IMR-90 (cell line): ENCODE measurements around the gene FADD. TPM values are rescaled to one million over a fixed set of nuclear protein-coding genes. Genes with fewer than 3 reads are reported as not detected.
A peak's percentile ranks its signal among the peaks of the same experiment; 100 is the strongest.

Source experiments
- ATAC-seq: fragments of 200-7000 bp; cut with Tn5 transposase; 2 replicates; pipeline ENCODE4 v1.9.1; 2020; ENCODE audit warnings: low read depth, mild to moderate bottlenecking, moderate library complexity
- BruUV-seq: library from RNA; stranded (reverse); fragments of 400-500 nt; replicated peaks from 2 replicates; lab custom pipeline; 2021; lab: Mats Ljungman, UMichigan
- CTCF ChIA-PET: fragments of 300-600 bp; formaldehyde crosslinking; extraction: SDS; loops from one replicate; lab custom pipeline; 2021; ENCODE audit warnings: antibody characterized with exemption; lab: Yijun Ruan, JAX
- POLR2A ChIA-PET: fragments of 300-600 bp; sonication (Branson Sonifier 250); formaldehyde crosslinking; loops from one replicate; lab custom pipeline; 2022; ENCODE audit warnings: antibody characterized with exemption; ENCODE audit not compliant: unreplicated experiment; lab: Charles Lee
- DNase-seq: peaks from one replicate; pipeline ENCODE4 v3.0.0; 2013
- H2AFZ ChIP-seq: replicated peaks from 2 replicates; pipeline ENCODE3; 2013; ENCODE audit warnings: low read length, mild to moderate bottlenecking; ENCODE audit not compliant: poor library complexity
- H2AK5ac ChIP-seq: 2 replicates; pipeline ENCODE4 v1.6.1; 2013; ENCODE audit warnings: low read depth, low read length, inconsistent platforms
- H2AK9ac ChIP-seq: replicated peaks from 2 replicates; pipeline ENCODE3; 2013; ENCODE audit warnings: mild to moderate bottlenecking, low read depth, low read length, moderate library complexity; ENCODE audit not compliant: poor library complexity
- H2BK120ac ChIP-seq: 2 replicates; pipeline ENCODE4 v1.6.1; 2013; ENCODE audit warnings: low read depth, low read length, inconsistent platforms
- H2BK15ac ChIP-seq: 3 replicates; pipeline ENCODE4 v1.6.1; 2013; ENCODE audit warnings: low read depth, low read length, inconsistent platforms
- H2BK20ac ChIP-seq: 2 replicates; pipeline ENCODE4 v1.6.1; 2013; ENCODE audit warnings: low read depth, mild to moderate bottlenecking, inconsistent platforms, low read length, moderate library complexity
- H2BK5ac ChIP-seq: 2 replicates; pipeline ENCODE4 v1.6.1; 2013; ENCODE audit warnings: mild to moderate bottlenecking, low read depth, low read length, inconsistent platforms; ENCODE audit not compliant: poor library complexity, severe bottlenecking
- H3K14ac ChIP-seq: replicated peaks from 2 replicates; pipeline ENCODE4 v1.6.1; 2013; ENCODE audit warnings: low read depth, low read length, inconsistent platforms
- H3K18ac ChIP-seq: 2 replicates; pipeline ENCODE4 v1.6.1; 2013; ENCODE audit warnings: low read depth, low read length, control low read depth
- H3K23ac ChIP-seq: 2 replicates; pipeline ENCODE4 v1.6.1; 2013; ENCODE audit warnings: low read depth, low read length, inconsistent platforms
- H3K27ac ChIP-seq: 2 replicates; pipeline ENCODE4 v1.5.1; 2013; ENCODE audit warnings: mild to moderate bottlenecking, control low read depth, low read length; ENCODE audit not compliant: insufficient read depth
- H3K27me3 ChIP-seq: 2 replicates; pipeline ENCODE4 v1.6.1; 2013; ENCODE audit warnings: low read length; ENCODE audit not compliant: control insufficient read depth, insufficient read depth
- H3K36me3 ChIP-seq: 2 replicates; pipeline ENCODE4 v1.6.1; 2013; ENCODE audit warnings: low read length, mixed read lengths; ENCODE audit not compliant: control insufficient read depth, insufficient read depth
- H3K4ac ChIP-seq: 2 replicates; pipeline ENCODE4 v1.6.1; 2013; ENCODE audit warnings: low read depth, low read length, inconsistent platforms
- H3K4me1 ChIP-seq: 2 replicates; pipeline ENCODE4 v1.6.1; 2013; ENCODE audit warnings: low read length, mixed read lengths; ENCODE audit not compliant: control insufficient read depth, insufficient read depth
- H3K4me2 ChIP-seq: 2 replicates; pipeline ENCODE4 v1.6.1; 2013; ENCODE audit warnings: low read depth, mild to moderate bottlenecking, control low read depth, low read length, moderate library complexity
- H3K4me3 ChIP-seq: 2 replicates; pipeline ENCODE4 v1.5.1; 2013; ENCODE audit warnings: low read depth, mild to moderate bottlenecking, control low read depth, low read length, moderate library complexity; ENCODE audit not compliant: insufficient read depth
- H3K56ac ChIP-seq: 2 replicates; pipeline ENCODE4 v1.6.1; 2013; ENCODE audit warnings: low read length, inconsistent platforms; ENCODE audit not compliant: insufficient read depth; ENCODE audit errors: extremely low read depth
- H3K79me1 ChIP-seq, 2 experiments: 2 replicates each; pipeline ENCODE4 v1.6.1; 2013; ENCODE audit warnings: low read length in 2 of 2, inconsistent platforms in 1 of 2, low read depth in 1 of 2
- H3K9ac ChIP-seq: 2 replicates; pipeline ENCODE4 v1.6.1; 2013; ENCODE audit warnings: low read depth, low read length, control low read depth
- H3K9me1 ChIP-seq: 2 replicates; pipeline ENCODE4 v1.6.1; 2013; ENCODE audit warnings: low read length, inconsistent platforms; ENCODE audit not compliant: insufficient read depth
- H3K9me3 ChIP-seq: 2 replicates; pipeline ENCODE4 v1.6.1; 2013; ENCODE audit warnings: low read length; ENCODE audit not compliant: control insufficient read depth, insufficient read depth
- H4K20me1 ChIP-seq: 2 replicates; pipeline ENCODE4 v1.6.1; 2013; ENCODE audit warnings: low read length, inconsistent platforms; ENCODE audit not compliant: insufficient read depth
- H4K5ac ChIP-seq: 2 replicates; pipeline ENCODE4 v1.6.1; 2013; ENCODE audit warnings: mild to moderate bottlenecking, low read depth, low read length, control low read depth
- H4K8ac ChIP-seq, 2 experiments: 2 replicates each; pipeline ENCODE4 v1.6.1; 2013; ENCODE audit warnings: low read depth in 2 of 2, low read length in 2 of 2, control low read depth in 1 of 2, inconsistent platforms in 1 of 2
- H4K91ac ChIP-seq: 2 replicates; pipeline ENCODE4 v1.6.1; 2013; ENCODE audit warnings: low read depth, low read length, inconsistent platforms; ENCODE audit not compliant: insufficient read depth
- BHLHE40 ChIP-seq: fragments of 150-350 bp; IDR thresholded peaks from 2 replicates; pipeline ENCODE4 v1.6.1; 2016; ENCODE audit warnings: mild to moderate bottlenecking, low read depth, low read length
- CEBPB ChIP-seq: IDR thresholded peaks from 2 replicates; pipeline ENCODE4 v1.6.1; 2012; ENCODE audit warnings: low read depth, low read length, improper control_type of control experiment
- CHD1 ChIP-seq: IDR thresholded peaks from 2 replicates; pipeline ENCODE4 v1.6.1; 2012; ENCODE audit warnings: low read depth, low read length, improper control_type of control experiment
- CTCF ChIP-seq: conservative IDR thresholded peaks from 2 replicates; pipeline ENCODE4 v1.5.1; 2012; ENCODE audit warnings: mild to moderate bottlenecking, low read depth, low read length, improper control_type of control experiment
- ELK1 ChIP-seq: fragments of 150-350 bp; IDR thresholded peaks from 2 replicates; pipeline ENCODE4 v1.6.1; 2016; ENCODE audit warnings: low read depth, mild to moderate bottlenecking, low read length, moderate library complexity, borderline replicate concordance
- FOS ChIP-seq: fragments of 150-350 bp; IDR thresholded peaks from 2 replicates; pipeline ENCODE4 v1.6.1; 2016; ENCODE audit warnings: low read depth, low read length
- MAFK ChIP-seq: IDR thresholded peaks from 2 replicates; pipeline ENCODE4 v1.6.1; 2012; ENCODE audit warnings: low read depth, low read length, improper control_type of control experiment
- MAZ ChIP-seq: IDR thresholded peaks from 2 replicates; pipeline ENCODE4 v1.6.1; 2012; ENCODE audit warnings: low read depth, mild to moderate bottlenecking, low read length, improper control_type of control experiment, moderate library complexity, borderline replicate concordance
- MXI1 ChIP-seq: IDR thresholded peaks from 2 replicates; pipeline ENCODE4 v1.6.1; 2012; ENCODE audit warnings: low read depth, mild to moderate bottlenecking, low read length, moderate library complexity, borderline replicate concordance
- NFE2L2 ChIP-seq: fragments of 150-350 bp; IDR thresholded peaks from 2 replicates; pipeline ENCODE4 v1.6.1; 2016; ENCODE audit warnings: low read depth, mild to moderate bottlenecking, low read length
- POLR2A ChIP-seq: IDR thresholded peaks from 2 replicates; pipeline ENCODE4 v1.6.1; 2012; ENCODE audit warnings: mild to moderate bottlenecking, low read depth, low read length
- RAD21 ChIP-seq: IDR thresholded peaks from 2 replicates; pipeline ENCODE4 v1.6.1; 2012; ENCODE audit warnings: low read length, improper control_type of control experiment
- RCOR1 ChIP-seq: IDR thresholded peaks from 2 replicates; pipeline ENCODE4 v1.6.1; 2012; ENCODE audit warnings: mild to moderate bottlenecking, low read length, improper control_type of control experiment; ENCODE audit not compliant: insufficient replicate concordance
- RFX5 ChIP-seq: IDR thresholded peaks from 2 replicates; pipeline ENCODE4 v1.8.0; 2012; ENCODE audit warnings: low read depth, mild to moderate bottlenecking, low read length, moderate library complexity
- SMC3 ChIP-seq: fragments of 150-350 bp; IDR thresholded peaks from 2 replicates; pipeline ENCODE4 v1.6.1; 2016; ENCODE audit warnings: low read depth, mild to moderate bottlenecking, antibody characterized with exemption, low read length, moderate library complexity
- USF2 ChIP-seq: fragments of 150-350 bp; IDR thresholded peaks from 2 replicates; pipeline ENCODE4 v1.6.1; 2017; ENCODE audit warnings: mild to moderate bottlenecking, antibody characterized with exemption, low read length, low read depth
- WGBS, 2 experiments: methylation state at CpG; one replicate each; pipeline versions ENCODE4 v1.1.5 to v1.1.7; 2013; ENCODE audit warnings: missing lambda C conversion rate in 2 of 2; ENCODE audit not compliant: insufficient read length in 1 of 2; ENCODE audit errors: extremely low coverage in 2 of 2; 5-methylcytosine and 5-hydroxymethylcytosine counted together
- dilution Hi-C: fragments of 300-500 bp; cut with HindIII; formaldehyde crosslinking; loops from one replicate; pipeline ENCODE4 v1.14.3; 2018; ENCODE audit warnings: low sequenced_read_pairs; ENCODE audit not compliant: unreplicated experiment
- in situ Hi-C: fragments of 300-500 bp; cut with MboI; formaldehyde crosslinking; loops from 3 replicates; pipeline ENCODE4 v1.14.3; 2019; ENCODE audit warnings: low sequenced_read_pairs, inconsistent platforms, mixed read lengths
- intact Hi-C: fragments of 100-400 bp; cut with micrococcal nuclease; formaldehyde crosslinking; loops from 2 replicates; pipeline ENCODE4 v1.10.0; 2022
- polyA plus RNA-seq, 3 experiments: library from polyadenylated mRNA; depleted of rRNA; stranded (reverse); fragments of >200 nt; gene quantifications; 2 replicates each; pipeline ENCODE4 v1.2.3, GENCODE V29; 2012; ENCODE audit warnings: low replicate concordance in 1 of 3
- total RNA-seq: library from RNA; depleted of rRNA; stranded (reverse); fragments of >200 nt; gene quantifications from 2 replicates; pipeline ENCODE4 v1.2.3, GENCODE V29; 2012

Gene FADD
- total and polyA plus RNA-seq, 2 of the 4 experiments (the other 2 are of a cell fraction): 38.1 to 44.4 TPM

DNA sequence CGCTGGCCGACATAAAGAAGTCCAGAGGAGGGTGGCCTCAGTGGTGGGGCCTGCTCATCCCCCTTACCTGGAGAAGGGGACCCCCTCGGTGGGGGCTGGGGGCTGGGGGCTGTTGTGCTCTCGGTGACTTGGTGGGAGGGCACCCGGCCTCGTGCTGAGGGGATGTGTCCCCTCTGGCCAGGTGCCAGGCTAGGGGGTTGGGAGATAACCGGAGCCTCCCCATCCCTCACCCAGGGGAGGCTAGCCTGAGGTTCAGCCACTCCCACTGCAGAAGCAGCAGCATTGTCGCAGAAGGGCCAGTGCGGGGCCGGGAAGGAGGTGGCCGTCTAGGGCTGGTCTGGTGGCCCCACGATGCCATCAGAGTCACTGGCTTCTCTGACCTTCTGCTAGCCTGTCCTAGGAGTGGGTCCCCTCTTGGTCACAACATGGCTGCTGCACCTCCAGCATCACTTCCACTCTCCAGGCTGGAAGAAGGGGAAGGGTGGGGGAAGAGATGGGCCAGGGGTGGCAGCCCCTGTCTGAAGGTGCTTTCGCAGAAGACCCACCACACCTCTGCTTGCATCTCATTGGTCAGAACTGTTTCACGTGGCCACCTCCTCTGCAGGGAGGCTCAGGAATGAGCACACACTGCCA is 44.2 kb upstream of the FADD start:
- Histone ChIP-seq H3K4ac (no peak overlapping the region), H2BK15ac (no peak overlapping the region), H2AK5ac (no peak overlapping the region), H4K91ac (no peak overlapping the region), H2AFZ (no peak overlapping the region), H3K27me3 (no peaks in the 10 kb centered on the region), H3K4me3 (no peak overlapping the region), H3K14ac (no peak overlapping the region), H3K4me2 (no peak overlapping the region), H3K79me1 (no peaks in the 10 kb centered on the region), H3K27ac (no peak overlapping the region), H4K20me1 (no peaks in the 10 kb centered on the region), H2BK120ac (no peak overlapping the region), H4K8ac (no peak overlapping the region), H2BK20ac (no peak overlapping the region), H3K23ac (no peak overlapping the region), H2AK9ac (peak overlapping the region; percentile 24), H3K18ac (no peak overlapping the region), H3K9me1 (no peaks in the 10 kb centered on the region), H3K9me3 (no peaks in the 10 kb centered on the region), H3K9ac (no peak overlapping the region), H3K4me1 (peaks cover 2% of the 10 kb centered on the region; the same call in 1 of the 2 replicates), H3K56ac (no peak overlapping the region), H3K36me3 (peaks cover under 1% of the 10 kb centered on the region; the same call in 1 of the 2 replicates), H4K5ac (no peak overlapping the region), H2BK5ac (no peak overlapping the region)
- ATAC-seq: no peak
- intact Hi-C loops: no loop called here
- dilution Hi-C loops: loop anchor here (25.0 kb wide), 1 partner anchor 247 kb away; no protein-coding TSS in a partner anchor
- WGBS, 2 experiments: 97% methylated on average over 5 of the region's 14 CpGs; no CpG with 5 or more reads in 1 of the 2 experiments
- ChIA-PET CTCF (no interaction called here), POLR2A (no interaction called here)
- TF ChIP-seq CTCF: no peak
- TF ChIP-seq MXI1: no peak
- TF ChIP-seq RAD21: no peak
- TF ChIP-seq SMC3: no peak
- TF ChIP-seq FOS: no peak
- no peak for TF ChIP-seq USF2
- no peak for TF ChIP-seq RCOR1
- no peak for TF ChIP-seq ELK1
- TF ChIP-seq NFE2L2: no peak
- no peak for TF ChIP-seq BHLHE40
- no peak for TF ChIP-seq MAFK
- TF ChIP-seq CHD1: no peak
- no peak for TF ChIP-seq RFX5
- no peak for TF ChIP-seq MAZ
- no peak for TF ChIP-seq CEBPB
- no peak for TF ChIP-seq POLR2A
- DNase-seq: no peak
- in situ Hi-C loops: no loop called here
- no TSS peak for BruUV-seq
